ENCODE results near the gene SKAP1.

SKAP1 gene

DNA sequence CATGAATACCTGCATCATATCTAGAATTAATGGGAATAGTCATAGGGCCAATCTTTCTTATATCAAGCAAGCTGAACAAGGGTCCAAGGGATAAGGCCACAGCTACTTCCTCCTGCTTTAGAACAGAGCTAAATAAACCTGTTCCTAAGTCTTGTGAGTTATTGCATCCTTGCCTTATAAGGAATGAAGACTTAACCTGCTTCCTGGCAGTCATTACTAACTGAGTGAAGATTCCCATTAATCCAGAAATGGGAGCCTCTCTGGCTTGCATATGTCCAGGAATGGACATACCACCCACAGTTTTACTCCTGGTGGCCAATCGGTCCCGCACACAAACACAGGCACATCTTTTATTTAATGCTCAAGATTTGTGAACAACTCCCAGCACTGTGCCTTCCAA, 35.9 kb upstream of the SKAP1 start:
- H3K4me1 ChIP-seq (ENCODE audit: control insufficient read depth, insufficient read depth, low read length) = no peaks in the 10 kb centered on the region
- H3K9me3 ChIP-seq (ENCODE audit: control insufficient read depth, low read length) = no peaks in the 10 kb centered on the region
- WGBS, 2 experiments = 93 to 96% methylated on average over 2 of the region's 2 CpGs
- no peak overlapping the region for H3K27ac ChIP-seq (ENCODE audit: insufficient read depth, low read depth, low read length, poor library complexity, severe bottlenecking)
- no peaks in the 10 kb centered on the region for H3K36me3 ChIP-seq (ENCODE audit: control insufficient read depth, insufficient read depth, low read length)
- H3K27me3 ChIP-seq (ENCODE audit: control insufficient read depth, insufficient read depth, low read length, poor library complexity, severe bottlenecking) = no peaks in the 10 kb centered on the region
- H3K4me3 ChIP-seq (ENCODE audit: insufficient read depth, low read depth, low read length) = no peak overlapping the region

DNA sequence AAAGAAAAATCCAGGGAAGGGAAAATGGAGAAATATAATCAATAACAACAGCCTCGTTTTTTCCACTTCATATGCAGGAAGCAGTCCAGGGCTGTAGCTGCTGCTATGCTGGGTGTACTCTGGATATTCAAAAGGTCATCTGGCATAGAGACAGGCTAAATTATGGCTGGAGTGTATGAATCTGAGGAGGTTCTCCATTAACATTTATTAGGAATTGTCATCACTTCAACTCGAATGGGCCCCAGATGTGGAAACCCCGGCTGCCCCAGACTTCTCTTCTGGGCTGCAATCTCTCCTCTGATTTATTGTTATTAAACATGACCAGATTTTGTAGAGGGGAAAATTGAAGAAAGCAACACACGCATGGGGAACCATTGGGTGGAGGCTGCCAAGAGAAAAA, 33.5 kb upstream of the SKAP1 start:
- H3K9me3 ChIP-seq (ENCODE audit: control insufficient read depth, low read length) = no peaks in the 10 kb centered on the region
- WGBS, 2 experiments = 71 to 77% methylated on average over 1 to 4 of the region's 4 CpGs
- H3K27ac ChIP-seq (ENCODE audit: insufficient read depth, low read depth, low read length, poor library complexity, severe bottlenecking) = no peak overlapping the region
- no peaks in the 10 kb centered on the region for H3K4me1 ChIP-seq (ENCODE audit: control insufficient read depth, insufficient read depth, low read length)
- no peak overlapping the region for H3K4me3 ChIP-seq (ENCODE audit: insufficient read depth, low read depth, low read length)
- H3K27me3 ChIP-seq (ENCODE audit: control insufficient read depth, insufficient read depth, low read length, poor library complexity, severe bottlenecking) = no peaks in the 10 kb centered on the region
- H3K36me3 ChIP-seq (ENCODE audit: control insufficient read depth, insufficient read depth, low read length) = no peaks in the 10 kb centered on the region

DNA sequence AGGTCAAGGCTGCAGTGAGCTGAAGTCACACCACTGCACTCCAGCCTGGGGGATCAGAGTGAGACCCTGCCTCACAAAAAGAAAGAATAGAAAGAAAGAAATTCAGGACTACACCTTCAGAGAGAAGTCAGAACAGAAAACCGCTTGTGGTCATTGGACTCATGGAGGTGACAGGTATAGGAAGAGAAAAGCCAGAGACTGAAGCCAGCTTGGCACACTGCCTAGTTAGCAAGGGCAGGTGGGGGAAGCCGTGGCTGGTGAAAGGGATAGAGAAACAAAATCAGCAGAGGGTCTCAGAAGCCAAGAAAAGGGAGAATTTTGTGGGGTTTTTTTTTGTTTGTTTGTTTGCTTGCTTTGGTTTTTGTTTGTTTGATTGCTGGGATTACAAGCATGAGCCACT, 32.9 kb upstream of the SKAP1 start:
- H3K27ac ChIP-seq (ENCODE audit: insufficient read depth, low read depth, low read length, poor library complexity, severe bottlenecking) = no peak overlapping the region
- no peaks in the 10 kb centered on the region for H3K4me1 ChIP-seq (ENCODE audit: control insufficient read depth, insufficient read depth, low read length)
- H3K36me3 ChIP-seq (ENCODE audit: control insufficient read depth, insufficient read depth, low read length) = no peaks in the 10 kb centered on the region
- 92 to 97% methylated on average over 2 of the region's 2 CpGs for WGBS, 2 experiments
- no peaks in the 10 kb centered on the region for H3K9me3 ChIP-seq (ENCODE audit: control insufficient read depth, low read length)
- H3K27me3 ChIP-seq (ENCODE audit: control insufficient read depth, insufficient read depth, low read length, poor library complexity, severe bottlenecking) = no peaks in the 10 kb centered on the region
- no peak overlapping the region for H3K4me3 ChIP-seq (ENCODE audit: insufficient read depth, low read depth, low read length)

DNA sequence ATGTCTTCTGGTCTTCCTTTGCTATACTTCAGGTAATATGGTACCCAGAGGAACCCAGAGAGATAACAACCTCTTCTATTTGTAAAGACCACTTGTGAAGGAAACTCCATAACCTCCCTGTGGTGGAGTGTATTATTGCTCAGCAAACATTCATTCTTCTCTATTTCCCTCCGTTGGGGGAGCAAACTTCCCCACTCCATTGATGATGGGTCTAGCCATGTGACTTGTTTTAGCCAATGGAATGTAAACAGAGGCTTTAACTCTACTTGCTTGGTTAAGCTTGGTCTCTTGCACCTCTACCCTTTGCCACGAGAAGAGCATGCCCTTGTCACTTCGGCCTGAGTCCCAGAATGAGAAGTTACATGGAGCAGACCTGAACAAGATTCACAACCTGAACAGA, 30.0 kb upstream of the SKAP1 start:
- H3K4me1 ChIP-seq (ENCODE audit: control insufficient read depth, insufficient read depth, low read length) = peaks cover 5% of the 10 kb centered on the region
- no peak overlapping the region for H3K27ac ChIP-seq (ENCODE audit: insufficient read depth, low read depth, low read length, poor library complexity, severe bottlenecking)
- H3K36me3 ChIP-seq (ENCODE audit: control insufficient read depth, insufficient read depth, low read length) = no peaks in the 10 kb centered on the region
- H3K9me3 ChIP-seq (ENCODE audit: control insufficient read depth, low read length) = no peaks in the 10 kb centered on the region
- peaks cover 25% of the 10 kb centered on the region for H3K27me3 ChIP-seq (ENCODE audit: control insufficient read depth, insufficient read depth, low read length, poor library complexity, severe bottlenecking)
- no peak overlapping the region for H3K4me3 ChIP-seq (ENCODE audit: insufficient read depth, low read depth, low read length)
- WGBS, 2 experiments = 80 to 81% methylated on average over 3 of the region's 3 CpGs

DNA sequence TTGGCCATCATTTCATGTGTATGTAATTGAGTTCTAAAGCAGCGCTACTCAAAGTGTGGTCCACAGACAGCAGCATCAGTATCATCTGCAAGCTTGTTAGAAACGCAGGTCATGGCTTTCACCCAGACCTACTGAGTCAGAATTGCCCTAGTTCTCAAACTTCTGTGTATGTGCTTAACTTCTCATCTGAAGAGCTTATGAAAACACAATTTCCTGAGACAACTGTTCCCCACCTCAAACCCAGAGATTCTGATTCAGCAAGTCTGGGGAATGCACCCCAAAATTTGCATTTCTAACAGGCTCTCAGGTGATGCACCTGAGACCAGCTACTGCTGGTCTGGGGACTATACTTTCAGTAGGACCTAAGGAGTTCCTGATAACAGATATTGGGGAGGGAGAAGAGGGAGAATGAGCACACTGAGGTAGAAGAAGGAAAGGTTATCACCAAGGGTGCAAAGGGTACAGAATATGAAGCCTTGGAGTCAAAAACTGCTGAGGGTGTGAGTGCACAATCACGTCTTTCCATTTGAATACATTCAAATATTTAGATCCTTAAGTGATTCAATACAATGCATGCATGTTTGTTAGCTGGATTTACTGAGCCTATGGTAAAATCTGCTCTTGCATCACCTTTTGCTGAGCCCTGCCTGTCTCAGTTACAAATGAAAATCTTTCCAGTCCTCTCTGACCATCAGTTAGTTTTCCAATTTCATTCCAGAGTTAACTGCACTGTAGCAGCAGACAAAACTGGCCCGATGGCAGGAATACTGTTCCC, 29.2 kb upstream of the SKAP1 start:
- 88 to 91% methylated on average over 4 of the region's 4 CpGs for WGBS, 2 experiments

DNA sequence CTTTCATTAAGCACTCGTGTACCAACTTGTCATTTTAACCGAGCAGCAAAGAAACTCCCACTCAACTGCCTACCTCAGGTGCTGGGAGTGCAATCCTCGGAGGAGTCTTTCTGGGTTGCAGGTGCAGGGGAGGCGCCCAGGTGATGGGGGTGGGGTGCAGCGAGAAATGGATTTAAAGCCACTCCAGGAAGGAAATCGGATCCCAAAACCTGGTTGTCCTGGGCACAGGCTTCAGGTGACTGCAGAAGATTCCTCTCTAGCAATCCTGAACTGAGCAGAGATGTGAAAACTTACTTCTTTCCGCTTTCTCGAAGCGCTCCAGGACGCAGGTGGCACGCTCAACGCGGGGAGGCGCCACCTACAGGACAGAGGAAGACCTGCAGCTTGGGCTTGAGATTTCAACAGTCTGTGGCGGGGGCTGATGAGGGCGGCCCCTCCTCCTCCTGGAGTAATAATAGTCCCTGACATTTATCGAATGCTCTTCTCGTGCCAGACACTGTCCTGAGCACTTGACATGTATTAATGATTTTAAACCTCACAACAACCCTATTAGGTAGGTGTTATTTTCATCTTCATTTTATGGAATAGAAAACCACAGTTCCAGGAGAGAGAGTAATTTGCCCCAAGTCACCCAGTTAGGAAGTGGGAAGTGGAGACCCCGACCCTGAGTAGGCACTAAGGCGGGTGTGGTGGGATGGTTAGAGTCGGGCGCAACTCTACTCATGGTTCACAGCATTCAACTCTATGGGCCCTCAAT, 27.2 kb upstream of the SKAP1 start:
- no peaks in the 10 kb centered on the region for H3K9me3 ChIP-seq (ENCODE audit: control insufficient read depth, low read length)
- H3K27ac ChIP-seq (ENCODE audit: insufficient read depth, low read depth, low read length, poor library complexity, severe bottlenecking) = no peak overlapping the region
- no peaks in the 10 kb centered on the region for H3K36me3 ChIP-seq (ENCODE audit: control insufficient read depth, insufficient read depth, low read length)
- H3K27me3 ChIP-seq (ENCODE audit: control insufficient read depth, insufficient read depth, low read length, poor library complexity, severe bottlenecking) = peaks cover 30% of the 10 kb centered on the region
- H3K4me3 ChIP-seq (ENCODE audit: insufficient read depth, low read depth, low read length) = peak overlapping the region; percentile 18
- 18 to 19% methylated on average over 22 of the region's 22 CpGs for WGBS, 2 experiments
- H3K4me1 ChIP-seq (ENCODE audit: control insufficient read depth, insufficient read depth, low read length) = peaks cover 5% of the 10 kb centered on the region

More for the DNA sequence above, 29.2 kb upstream of the SKAP1 start:
- Histone ChIP-seq H3K27ac (ENCODE audit: insufficient read depth, low read depth, low read length, poor library complexity, severe bottlenecking) (no peak overlapping the region), H3K27me3 (ENCODE audit: control insufficient read depth, insufficient read depth, low read length, poor library complexity, severe bottlenecking) (peaks cover 30% of the 10 kb centered on the region), H3K9me3 (ENCODE audit: control insufficient read depth, low read length) (no peaks in the 10 kb centered on the region), H3K4me1 (ENCODE audit: control insufficient read depth, insufficient read depth, low read length) (peaks cover 5% of the 10 kb centered on the region), H3K4me3 (ENCODE audit: insufficient read depth, low read depth, low read length) (no peak overlapping the region), H3K36me3 (ENCODE audit: control insufficient read depth, insufficient read depth, low read length) (no peaks in the 10 kb centered on the region)

DNA sequence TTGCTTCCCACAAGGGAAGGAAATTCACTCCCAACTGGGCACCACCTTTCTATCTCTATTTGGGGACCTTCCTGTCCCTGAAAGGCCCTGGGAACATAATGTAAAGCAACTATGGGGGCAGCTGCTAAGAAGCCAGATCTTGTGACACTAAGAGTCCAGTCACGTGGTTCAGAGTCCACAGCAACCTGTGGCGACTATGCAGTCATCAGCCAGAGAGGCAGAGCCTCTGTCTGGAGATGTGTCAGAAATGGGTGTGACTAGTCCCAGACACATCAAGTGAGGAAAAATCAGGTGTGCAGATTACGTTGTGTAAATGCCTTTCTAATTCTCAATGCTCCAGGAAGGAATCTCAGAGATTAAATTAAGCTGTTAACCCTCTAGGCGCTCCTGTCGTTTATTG, 26.6 kb upstream of the SKAP1 start:
- H3K4me3 ChIP-seq (ENCODE audit: insufficient read depth, low read depth, low read length) = peak overlapping the region; percentile 18

DNA sequence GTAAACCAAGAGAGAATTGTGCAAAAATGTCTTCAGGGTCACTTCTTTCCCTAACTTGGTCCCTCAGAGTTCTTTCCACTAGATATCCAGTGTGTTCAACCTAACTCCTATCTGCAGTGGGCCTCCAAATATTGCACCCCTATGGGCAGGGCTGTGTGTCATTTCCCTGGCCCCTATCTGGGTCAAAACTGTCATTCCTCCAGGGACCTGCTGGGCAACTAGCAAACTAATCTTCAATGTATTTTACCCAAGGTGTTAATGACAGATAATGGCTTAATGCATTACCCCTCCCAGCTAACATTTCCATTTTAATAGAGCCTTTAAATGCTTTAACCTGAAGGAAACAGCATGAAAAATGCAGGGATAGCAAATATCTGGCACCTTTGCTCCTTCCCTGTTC, 25.8 kb upstream of the SKAP1 start:
- Histone ChIP-seq H3K27me3 (ENCODE audit: control insufficient read depth, insufficient read depth, low read length, poor library complexity, severe bottlenecking) (peaks cover 30% of the 10 kb centered on the region), H3K9me3 (ENCODE audit: control insufficient read depth, low read length) (no peaks in the 10 kb centered on the region), H3K4me1 (ENCODE audit: control insufficient read depth, insufficient read depth, low read length) (peaks cover 5% of the 10 kb centered on the region), H3K27ac (ENCODE audit: insufficient read depth, low read depth, low read length, poor library complexity, severe bottlenecking) (no peak overlapping the region), H3K36me3 (ENCODE audit: control insufficient read depth, insufficient read depth, low read length) (no peaks in the 10 kb centered on the region), H3K4me3 (ENCODE audit: insufficient read depth, low read depth, low read length) (no peak overlapping the region)

More for the DNA sequence above, 26.6 kb upstream of the SKAP1 start:
- peaks cover 5% of the 10 kb centered on the region for H3K4me1 ChIP-seq (ENCODE audit: control insufficient read depth, insufficient read depth, low read length)
- H3K9me3 ChIP-seq (ENCODE audit: control insufficient read depth, low read length) = no peaks in the 10 kb centered on the region
- WGBS, 2 experiments = 13 to 22% methylated on average over 5 of the region's 5 CpGs
- peaks cover 30% of the 10 kb centered on the region for H3K27me3 ChIP-seq (ENCODE audit: control insufficient read depth, insufficient read depth, low read length, poor library complexity, severe bottlenecking)
- H3K27ac ChIP-seq (ENCODE audit: insufficient read depth, low read depth, low read length, poor library complexity, severe bottlenecking) = no peak overlapping the region
- H3K36me3 ChIP-seq (ENCODE audit: control insufficient read depth, insufficient read depth, low read length) = no peaks in the 10 kb centered on the region

DNA sequence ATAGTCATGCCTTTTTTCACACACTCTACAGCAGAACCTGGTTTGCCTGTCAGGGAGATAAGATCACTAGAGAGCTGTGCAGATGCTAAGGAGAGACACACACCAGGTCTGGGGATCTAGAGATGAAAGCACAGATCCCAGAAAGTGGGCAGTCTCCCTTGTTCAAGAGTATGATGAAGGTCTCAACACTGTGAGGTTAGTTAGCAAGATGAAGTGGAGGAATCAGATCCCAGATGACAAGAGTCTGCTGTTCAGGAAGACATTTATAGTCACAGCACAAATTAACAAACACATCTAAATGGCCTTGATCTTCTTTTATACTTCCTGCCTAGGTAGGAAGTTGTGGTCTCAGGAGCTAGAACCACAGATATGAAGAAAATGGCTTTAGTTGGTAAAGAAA, 23.4 kb upstream of the SKAP1 start:
- Histone ChIP-seq H3K9me3 (ENCODE audit: control insufficient read depth, low read length) (no peaks in the 10 kb centered on the region), H3K4me1 (ENCODE audit: control insufficient read depth, insufficient read depth, low read length) (peaks cover 5% of the 10 kb centered on the region), H3K4me3 (ENCODE audit: insufficient read depth, low read depth, low read length) (no peak overlapping the region), H3K36me3 (ENCODE audit: control insufficient read depth, insufficient read depth, low read length) (no peaks in the 10 kb centered on the region), H3K27me3 (ENCODE audit: control insufficient read depth, insufficient read depth, low read length, poor library complexity, severe bottlenecking) (peaks cover 30% of the 10 kb centered on the region), H3K27ac (ENCODE audit: insufficient read depth, low read depth, low read length, poor library complexity, severe bottlenecking) (no peak overlapping the region)

DNA sequence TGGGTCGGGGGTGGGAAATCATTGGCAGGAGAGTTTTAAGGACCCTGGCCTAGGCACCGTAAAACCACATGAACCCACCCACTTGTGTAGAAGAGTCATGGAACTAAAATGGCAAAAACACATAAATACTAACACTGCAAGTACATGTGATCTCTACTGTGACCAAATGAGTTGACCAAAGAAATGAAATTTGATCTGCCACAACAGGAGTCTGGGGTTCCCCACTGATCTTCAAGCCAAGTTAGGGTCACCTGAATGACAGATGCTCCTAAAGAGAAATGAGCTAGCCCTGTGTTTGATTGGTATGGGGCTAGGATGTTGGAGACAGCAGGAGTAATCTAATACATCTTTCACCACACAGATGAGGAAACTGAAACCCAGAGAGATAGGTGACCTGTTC, 21.5 kb upstream of the SKAP1 start:
- WGBS, 2 experiments = 93 to 94% methylated on average over 2 of the region's 2 CpGs
- Histone ChIP-seq H3K36me3 (ENCODE audit: control insufficient read depth, insufficient read depth, low read length) (no peaks in the 10 kb centered on the region), H3K27me3 (ENCODE audit: control insufficient read depth, insufficient read depth, low read length, poor library complexity, severe bottlenecking) (peaks cover 18% of the 10 kb centered on the region), H3K4me3 (ENCODE audit: insufficient read depth, low read depth, low read length) (no peak overlapping the region), H3K27ac (ENCODE audit: insufficient read depth, low read depth, low read length, poor library complexity, severe bottlenecking) (no peak overlapping the region), H3K9me3 (ENCODE audit: control insufficient read depth, low read length) (no peaks in the 10 kb centered on the region), H3K4me1 (ENCODE audit: control insufficient read depth, insufficient read depth, low read length) (no peaks in the 10 kb centered on the region)

Measured in ectodermal cell (in vitro differentiated cells).